ENCODE measurements around the gene DDX27.

DDX27 gene

GRCh38 chr20:49252556-49253350 is 33.5 kb downstream of the DDX27 start:
- no peak for DNase-seq

- no peak for DNase-seq
Measured at GRCh38 chr20:49256261-49256660, 37.0 kb downstream of the DDX27 start.

DNA sequence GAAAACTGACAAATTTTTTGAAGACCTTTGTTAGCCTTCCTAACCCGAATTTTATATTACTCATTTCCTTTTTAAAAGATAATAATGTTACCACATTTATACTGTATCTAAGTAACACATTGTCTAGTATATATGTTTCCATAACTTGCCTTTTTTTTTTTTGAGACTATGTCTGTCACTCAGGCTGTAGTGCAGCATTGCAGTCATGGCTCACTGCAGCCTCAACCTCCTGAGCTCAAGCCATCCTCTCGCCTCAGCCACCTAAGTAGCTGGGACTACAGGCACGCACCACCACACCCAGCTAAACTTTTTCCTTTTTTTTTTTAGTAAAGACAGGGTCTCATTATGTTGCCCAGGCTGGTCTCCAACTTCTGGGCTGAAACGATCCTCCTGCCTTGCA is 40.1 kb downstream of the DDX27 start:
- no peak for DNase-seq

DNA sequence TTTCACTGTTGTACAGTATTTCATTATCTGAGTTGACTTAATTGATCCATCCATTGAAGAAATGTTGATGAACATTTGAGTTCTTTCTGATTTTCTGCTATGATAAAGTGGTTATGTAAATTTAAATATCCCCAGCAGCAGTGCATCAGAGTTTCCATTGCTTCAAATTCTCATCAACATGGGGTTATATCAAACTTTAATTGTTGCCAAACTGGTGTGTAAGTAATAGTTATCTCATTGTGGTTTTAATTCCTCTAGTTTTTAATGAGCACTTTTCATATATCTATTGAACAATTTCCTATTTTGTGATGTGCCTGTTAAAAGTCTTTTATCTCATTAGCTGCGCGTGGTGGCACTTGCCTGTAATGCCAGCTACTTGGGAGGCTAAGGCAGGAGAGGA is 40.6 kb downstream of the DDX27 start:
- DNase-seq: no peak

DNA sequence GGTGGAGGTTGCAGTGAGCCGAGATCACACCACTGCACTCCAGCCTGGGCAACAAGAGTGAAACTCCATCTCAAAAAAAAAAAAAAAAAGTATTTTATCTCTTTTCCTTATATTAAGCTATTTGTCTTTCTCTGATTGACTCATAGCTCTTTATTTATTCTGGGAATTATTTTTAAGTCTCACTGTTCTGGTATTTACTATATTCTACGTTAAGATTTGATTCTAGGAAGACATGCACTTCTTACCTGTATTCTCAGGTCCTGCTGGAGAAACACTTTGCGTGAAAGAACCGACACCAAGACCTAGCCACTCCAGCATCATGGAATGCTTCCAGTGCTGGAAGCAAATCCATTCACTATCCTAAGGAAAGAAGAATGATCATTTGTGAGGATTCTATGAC is 41.0 kb downstream of the DDX27 start:
- DNase-seq: no peak

DNA sequence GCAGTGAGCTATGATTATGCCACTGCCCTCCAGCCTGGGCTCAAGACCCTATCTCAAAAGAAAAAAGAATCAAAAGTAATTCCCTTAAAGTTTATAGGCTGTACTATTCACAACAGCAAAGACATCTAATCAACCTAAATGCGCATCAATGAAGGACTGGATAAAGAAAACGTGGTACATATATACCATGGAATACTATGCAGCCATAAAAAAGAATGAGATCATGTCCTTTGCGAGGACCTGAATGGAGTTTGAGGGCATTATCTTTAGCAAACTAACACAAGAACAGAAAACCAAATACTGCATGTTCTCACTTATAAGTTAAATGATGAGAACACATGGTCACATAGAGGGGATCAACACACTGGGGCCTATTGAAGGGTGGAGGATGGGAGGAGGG is 42.0 kb downstream of the DDX27 start:
- no peak for DNase-seq

DNA sequence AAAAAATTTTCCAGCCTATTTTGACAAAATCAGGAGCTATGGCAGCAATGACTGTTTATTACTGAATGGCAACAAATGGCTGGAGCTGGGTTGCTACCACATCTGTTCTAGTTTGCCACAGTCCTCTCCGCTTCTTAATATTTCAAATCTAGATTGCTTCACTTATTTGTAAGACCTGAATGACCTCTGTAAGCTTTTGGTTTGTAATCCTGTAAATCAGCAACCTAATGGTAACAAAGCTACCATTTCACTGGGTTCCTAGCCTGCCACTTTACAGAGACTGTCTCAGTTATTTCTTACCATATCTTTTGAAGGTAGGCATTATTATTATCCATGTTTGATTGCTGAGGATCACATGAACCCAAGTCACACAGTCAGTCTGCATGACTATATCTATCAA is 43.2 kb downstream of the DDX27 start:
- no peak for DNase-seq

DNA sequence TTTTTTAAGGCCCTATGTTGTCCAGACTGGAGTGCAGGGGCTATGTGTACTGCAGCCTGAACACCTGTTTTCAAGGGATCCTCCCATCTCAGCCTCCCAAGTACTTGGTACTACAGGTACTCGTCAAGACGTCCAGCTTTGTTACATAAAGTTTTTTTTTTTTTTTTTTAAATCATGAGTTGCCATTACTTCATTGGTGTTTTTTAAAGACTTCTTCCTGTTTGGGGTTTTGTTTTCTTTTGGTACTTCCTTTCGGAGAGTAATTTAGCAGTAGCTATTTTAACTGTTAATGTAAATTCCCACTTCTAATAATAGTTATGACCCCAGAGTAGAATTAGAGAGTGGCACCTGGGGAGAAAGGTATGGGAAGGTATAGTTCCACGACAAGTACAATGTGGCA is 48.1 kb downstream of the DDX27 start:
- DNase-seq: no peak

GRCh38 chr20:49268600-49269365 is 49.6 kb downstream of the DDX27 start:
- no peak for DNase-seq

- DNase-seq: no peak
Measured at GRCh38 chr20:49270177-49270576, 51.0 kb downstream of the DDX27 start.

- no peak for DNase-seq
Measured at GRCh38 chr20:49270736-49271135, 51.5 kb downstream of the DDX27 start.

DNA sequence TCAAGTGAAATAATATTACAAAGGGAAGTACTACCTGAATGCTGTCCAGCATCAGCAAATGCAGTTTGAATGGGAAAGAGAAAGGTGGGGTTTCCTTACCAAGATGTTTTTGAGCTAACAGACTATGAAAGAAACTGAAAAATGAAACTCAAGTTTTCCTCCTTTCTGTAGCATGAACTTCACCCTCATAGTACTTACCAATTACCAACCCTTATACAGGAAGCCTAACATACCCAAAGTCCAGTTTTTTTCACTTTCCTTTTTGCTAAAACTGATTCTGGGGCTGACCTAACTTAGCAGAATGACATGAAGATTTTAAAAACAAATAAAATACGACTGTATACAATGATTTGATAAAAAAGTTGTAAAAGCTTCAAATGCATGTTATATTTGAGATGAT is 53.4 kb downstream of the DDX27 start:
- no peak for DNase-seq

DNA sequence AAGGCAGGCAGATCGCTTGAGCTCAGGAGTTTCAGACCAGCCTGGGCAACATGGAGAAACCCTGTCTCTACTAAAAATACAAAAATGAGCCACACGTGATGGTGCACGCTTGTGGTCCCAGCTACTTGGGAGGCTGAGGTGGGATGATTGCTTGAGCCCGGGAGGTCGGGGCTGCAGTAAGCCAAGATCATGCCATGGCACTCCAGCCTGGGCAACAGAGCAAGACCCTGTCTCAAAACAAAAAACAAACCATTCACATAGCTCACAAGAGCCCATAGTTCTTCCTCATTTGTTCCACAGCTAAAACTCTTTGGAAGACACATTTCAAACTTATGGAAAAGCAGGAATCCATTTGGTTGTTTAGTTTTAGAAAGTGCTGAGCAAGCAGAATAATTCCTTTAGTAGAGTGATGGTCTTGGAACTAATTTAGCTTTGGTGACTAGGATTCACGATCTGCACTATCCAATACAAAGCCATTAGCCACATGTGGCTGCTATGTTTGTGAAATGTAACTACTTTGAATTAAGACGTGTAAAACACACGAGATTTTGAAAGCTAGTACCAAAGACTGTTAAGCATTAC is 54.6 kb downstream of the DDX27 start:
- DNase-seq: no peak

DNA sequence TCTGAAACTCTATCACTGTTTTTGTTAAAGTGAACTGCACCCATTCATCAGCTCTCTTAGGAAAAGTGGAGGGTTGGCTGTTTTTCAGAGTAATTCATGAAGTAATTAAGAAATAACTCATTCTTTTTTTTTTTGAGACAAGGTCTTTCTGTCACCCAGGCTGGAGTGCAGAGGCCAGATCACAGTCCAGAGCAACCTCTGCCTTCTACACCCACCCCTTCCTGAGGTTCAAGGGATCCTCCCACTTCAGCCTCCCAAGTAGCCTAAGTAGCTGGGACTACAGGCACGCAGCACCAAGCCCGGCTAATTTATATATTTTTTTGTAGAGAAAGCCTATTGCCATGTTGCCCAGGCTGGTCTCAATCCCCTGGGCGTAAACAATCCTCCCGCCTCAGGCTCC is 56.0 kb downstream of the DDX27 start:
- no peak for DNase-seq

GRCh38 chr20:49275636-49276035 is 56.4 kb downstream of the DDX27 start:
- no peak for DNase-seq

DNA sequence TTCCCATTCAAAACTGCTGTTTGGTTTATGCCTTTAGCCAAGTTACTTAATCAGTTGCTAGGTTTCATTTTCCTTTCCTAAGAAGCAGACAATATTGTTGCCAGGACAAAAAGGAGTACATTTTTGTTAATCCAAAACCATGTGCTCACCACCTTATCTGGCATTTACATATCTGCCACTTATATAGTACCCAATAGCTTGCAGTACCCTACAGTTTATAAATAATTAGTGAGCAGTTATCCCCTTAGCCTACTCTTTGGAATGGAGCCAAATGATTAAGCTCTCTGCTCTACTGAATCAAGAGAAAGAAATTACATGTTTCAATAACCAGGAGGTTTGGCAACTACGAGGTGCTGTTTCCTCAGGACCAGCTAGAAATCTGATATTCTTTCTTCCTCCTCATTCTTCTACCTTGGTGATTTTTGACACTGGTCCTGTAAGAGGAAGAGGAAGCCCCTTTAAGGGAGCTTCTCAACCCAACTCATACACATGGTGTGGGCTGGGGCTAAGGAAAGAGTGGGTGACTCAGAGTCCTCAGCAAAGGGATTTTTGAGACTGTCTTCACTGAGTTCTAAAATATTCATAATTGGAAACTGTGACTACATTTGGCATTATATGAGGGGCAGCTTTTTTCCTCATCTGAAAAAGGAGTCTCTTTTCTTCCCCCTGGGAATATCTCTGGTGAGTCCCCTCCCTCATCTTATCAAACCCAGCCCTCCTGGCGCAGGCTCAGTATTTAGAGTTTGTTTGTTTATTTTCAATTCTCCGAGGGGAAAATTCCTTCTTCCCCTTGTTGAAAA is 57.1 kb downstream of the DDX27 start:
- DNase-seq: peak; percentile 66

DNA sequence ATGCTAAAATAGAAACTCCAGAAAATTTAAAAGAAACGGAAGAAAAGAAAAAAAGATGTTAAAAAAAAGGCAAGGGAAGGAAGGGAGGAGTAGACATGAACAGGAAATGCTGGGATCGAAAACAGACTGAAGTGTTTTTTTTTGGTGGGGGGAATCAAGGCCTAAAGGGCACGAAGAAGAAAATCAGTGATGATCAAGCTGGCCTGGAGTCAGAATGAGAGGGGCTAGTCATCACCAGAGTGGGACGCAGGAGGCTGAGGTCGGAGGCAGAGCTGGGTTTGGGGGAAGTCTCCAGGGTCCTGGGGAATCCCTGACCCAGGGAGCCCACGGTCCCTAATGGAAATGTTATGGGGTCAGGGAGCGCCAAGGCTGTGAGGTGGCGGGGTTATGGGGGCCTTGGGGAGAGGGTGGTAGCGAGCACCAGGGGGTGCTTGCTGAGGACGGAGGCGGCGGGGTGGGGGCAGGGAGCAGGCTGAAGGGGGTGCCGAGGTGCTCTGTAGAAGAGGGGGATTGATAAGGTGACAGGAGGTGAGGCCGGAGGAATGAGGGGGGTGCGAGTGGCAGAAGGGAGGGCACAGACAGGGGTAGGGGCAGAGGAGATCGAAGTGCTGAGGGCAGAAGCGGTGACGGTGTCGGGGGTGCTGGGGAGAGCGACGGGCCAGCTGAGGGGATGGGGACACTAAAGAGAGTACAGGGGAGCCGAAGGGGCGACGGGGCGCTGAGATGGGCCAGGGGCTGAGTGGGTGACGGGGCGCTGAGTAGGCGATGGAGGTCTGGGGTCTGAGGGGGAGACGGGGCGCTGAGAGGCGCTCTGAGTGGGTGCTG is 58.0 kb downstream of the DDX27 start:
- DNase-seq: peak; percentile 80

DNA sequence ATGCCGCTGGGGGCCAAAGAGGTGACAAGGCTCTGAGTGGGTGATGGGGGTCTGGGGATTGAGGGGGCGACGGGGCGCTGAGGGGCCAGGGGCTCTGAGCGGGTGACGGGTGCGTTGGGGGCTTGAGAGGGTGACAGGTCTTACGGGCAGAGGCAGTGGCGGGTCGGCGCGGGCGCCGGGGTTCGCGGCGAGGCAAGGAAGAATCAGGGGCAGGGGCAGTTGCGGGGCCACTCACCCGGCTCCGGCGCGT is 58.5 kb downstream of the DDX27 start:
- no peak for DNase-seq

GRCh38 chr20:49278036-49278817 is 59.0 kb downstream of the DDX27 start, which contains the start of gene ZNFX1:
ZNFX1 (minus strand) TSS chr20:49278057; CDS start chr20:49275839, 2,218 bp downstream.
- DNase-seq: peak; percentile 99

- DNase-seq: peak; percentile 63
Measured at GRCh38 chr20:49278818-49279676, 59.8 kb downstream of the DDX27 start.
